HEK293T (cell line): ENCODE data around the gene KLHL22.

Experiments used
- FOXA1 ChIP-seq: fragments of 450-650 bp; IDR thresholded peaks from 2 replicates; pipeline ENCODE4 v1.6.1; 2016; ENCODE audit warnings: mild to moderate bottlenecking
- FOXM1 ChIP-seq: fragments of 450-650 bp; IDR thresholded peaks from 2 replicates; pipeline ENCODE4 v1.6.1; 2017; ENCODE audit warnings: mild to moderate bottlenecking, borderline replicate concordance

DNA sequence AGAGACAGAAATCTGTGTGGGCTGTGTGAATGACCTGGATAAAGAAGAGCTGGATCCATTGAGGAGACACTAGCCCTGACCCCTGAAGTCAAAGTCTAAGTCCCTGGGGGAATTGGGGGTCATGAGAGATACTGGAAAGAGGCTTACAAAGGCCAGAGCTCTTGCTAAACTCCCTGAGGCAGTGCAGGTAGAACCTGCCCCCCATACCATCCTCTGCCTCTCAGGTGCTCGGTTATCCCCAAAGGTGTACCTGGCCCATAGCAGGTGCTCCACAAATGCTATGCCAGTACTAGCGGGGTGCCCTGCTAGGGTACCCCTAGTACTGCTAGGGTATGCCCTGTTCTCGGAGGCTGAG, 38.9 kb downstream of the KLHL22 start:
- no peak for TF ChIP-seq FOXM1
- TF ChIP-seq FOXA1 = no peak
